ENCODE results near the gene FES.

DNA sequence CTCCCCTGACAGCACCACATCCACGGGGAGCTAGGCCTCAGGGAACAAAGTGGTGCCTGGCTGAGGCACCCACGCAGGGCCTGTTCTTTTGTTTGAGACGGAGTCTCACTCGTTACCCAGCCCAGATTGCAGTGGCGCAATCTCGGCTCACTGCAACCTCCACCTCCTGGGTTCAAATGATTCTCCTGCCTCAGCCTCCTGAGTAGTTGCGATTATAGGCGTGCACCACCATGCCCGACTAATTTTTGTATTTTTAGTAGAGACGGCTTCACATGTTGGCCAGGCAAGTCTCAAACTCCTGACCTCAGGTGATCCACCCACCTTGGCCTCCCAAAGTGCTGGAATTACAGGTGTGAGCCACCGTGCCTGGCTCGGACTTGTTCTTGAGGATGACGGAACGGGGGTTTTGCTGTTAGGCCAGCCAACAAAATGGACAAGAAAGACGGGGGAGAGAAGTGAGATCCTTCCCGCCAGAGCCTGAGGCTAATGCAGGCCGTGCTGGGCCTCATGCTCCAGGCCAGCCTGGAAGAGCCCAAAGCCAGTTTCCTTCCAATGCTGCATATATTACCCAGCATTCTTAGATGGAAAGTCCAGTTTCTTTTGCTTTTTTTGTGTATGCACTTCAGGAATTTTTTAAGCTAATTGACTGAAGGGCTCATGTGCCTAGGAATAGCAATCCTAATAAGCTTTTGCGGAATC is 44.0 kb upstream of the FES start:
- no peak for TF ChIP-seq GATA3 (IDR thresholded peaks at IDR 0.05; ENCODE audit: low read depth, low read length)
- TF ChIP-seq GATA2 (IDR thresholded peaks at IDR 0.05; ENCODE audit: low read depth, low read length), result no peak
